PC-3 (cell line): Measurements from ENCODE around the gene MRGPRD. TPM values are rescaled to one million over a fixed set of nuclear protein-coding genes. Genes with fewer than 3 reads are reported as not detected.

Experiments
- ATAC-seq: fragments of 200-7000 bp; cut with Tn5 transposase; 2 replicates; pipeline ENCODE4 v1.9.1; 2020; ENCODE audit warnings: mild to moderate bottlenecking, moderate library complexity
- BruUV-seq: library from RNA; stranded (reverse); fragments of 400-500 nt; replicated peaks from 2 replicates; lab custom pipeline; 2021; lab: Mats Ljungman, UMichigan
- CTCF ChIA-PET: fragments of 300-600 bp; sonication (Branson Sonifier 250); formaldehyde crosslinking; loops from one replicate; lab custom pipeline; 2022; ENCODE audit warnings: antibody characterized with exemption; lab: Charles Lee
- POLR2A ChIA-PET: fragments of 300-600 bp; sonication (Branson Sonifier 250); formaldehyde crosslinking; loops from one replicate; lab custom pipeline; 2022; ENCODE audit warnings: antibody characterized with exemption; ENCODE audit not compliant: unreplicated experiment; lab: Charles Lee
- DNase-seq: peaks from one replicate; pipeline ENCODE4 v3.0.0-alpha.2; 2015
- H2AFZ ChIP-seq: fragments of 300-600 bp; sonication (generic); 2 replicates; pipeline ENCODE4 v1.6.0; 2016; ENCODE audit warnings: antibody characterized with exemption, low read length
- H3F3A ChIP-seq: fragments of 300-600 bp; sonication (generic); one replicate; pipeline ENCODE4 v1.6.0; 2017; ENCODE audit warnings: antibody characterized with exemption, low read length, control low read depth, mild to moderate bottlenecking; ENCODE audit not compliant: unreplicated experiment
- H3K27ac ChIP-seq: fragments of 300-600 bp; sonication (generic); 2 replicates; pipeline ENCODE4 v1.5.1; 2016; ENCODE audit warnings: mild to moderate bottlenecking, low read length
- H3K27me3 ChIP-seq: fragments of 300-600 bp; sonication (generic); 2 replicates; pipeline ENCODE4 v1.6.1; 2016; ENCODE audit warnings: low read length, mixed read lengths
- H3K36me3 ChIP-seq: fragments of 300-600 bp; sonication (generic); 2 replicates; pipeline ENCODE4 v1.6.1; 2016; ENCODE audit warnings: low read depth, mixed run types, low read length, mixed read lengths
- H3K4me1 ChIP-seq: fragments of 300-600 bp; sonication (generic); 2 replicates; pipeline ENCODE4 v1.5.1; 2016; ENCODE audit warnings: low read length; ENCODE audit not compliant: insufficient read depth
- H3K4me2 ChIP-seq: fragments of 300-600 bp; sonication (generic); 2 replicates; pipeline ENCODE4 v1.6.0; 2016; ENCODE audit warnings: low read length
- H3K4me3 ChIP-seq: fragments of 300-600 bp; sonication (generic); 2 replicates; pipeline ENCODE4 v1.5.1; 2016; ENCODE audit warnings: mild to moderate bottlenecking, low read length, mixed read lengths
- H3K79me2 ChIP-seq: fragments of 300-600 bp; sonication (generic); 2 replicates; pipeline ENCODE4 v1.6.1; 2017; ENCODE audit warnings: low read length, mixed read lengths
- H3K9ac ChIP-seq: fragments of 300-600 bp; sonication (generic); 2 replicates; pipeline ENCODE4 v1.6.0; 2016; ENCODE audit warnings: mild to moderate bottlenecking, low read length
- H3K9me2 ChIP-seq: fragments of 300-600 bp; sonication (generic); replicated peaks from 2 replicates; pipeline ENCODE4 v1.6.1; 2016; ENCODE audit warnings: mixed run types, low read length, mixed read lengths
- H3K9me3 ChIP-seq: fragments of 300-600 bp; sonication (generic); 2 replicates; pipeline ENCODE4 v1.6.1; 2016; ENCODE audit warnings: low read length, mixed read lengths
- H4K20me1 ChIP-seq: fragments of 300-600 bp; sonication (generic); 2 replicates; pipeline ENCODE4 v1.6.1; 2016; ENCODE audit warnings: low read length, mixed read lengths
- EZH2 ChIP-seq: fragments of 300-600 bp; sonication (generic); IDR thresholded peaks from one replicate; pipeline ENCODE4 v1.6.1; 2017; ENCODE audit warnings: antibody characterized with exemption, mild to moderate bottlenecking, low read length; ENCODE audit not compliant: unreplicated experiment
- EZH2phosphoT487 ChIP-seq: fragments of 300-600 bp; sonication (generic); IDR thresholded peaks from 2 replicates; pipeline ENCODE4 v1.6.1; 2018; ENCODE audit warnings: mild to moderate bottlenecking, antibody characterized with exemption, low read length, borderline replicate concordance
- intact Hi-C: fragments of 100-400 bp; cut with micrococcal nuclease; formaldehyde crosslinking; loops from 2 replicates; pipeline ENCODE4 v1.9.0; 2023
- total RNA-seq: library from RNA; depleted of rRNA; stranded (reverse); fragments of >200 nt; gene quantifications from 2 replicates; pipeline ENCODE4 v1.2.3, GENCODE V29; 2014
- TF ChIP-seq, protein P1 (sequence below): fragments of 300-600 bp; sonication (generic); conservative IDR thresholded peaks from 2 replicates; pipeline ENCODE4 v1.5.1; 2017; ENCODE audit warnings: antibody characterized with exemption, low read depth, mild to moderate bottlenecking, low read length

The MRGPRD gene
- total RNA-seq, 1 experiment from 2014 or later, result not detected

DNA sequence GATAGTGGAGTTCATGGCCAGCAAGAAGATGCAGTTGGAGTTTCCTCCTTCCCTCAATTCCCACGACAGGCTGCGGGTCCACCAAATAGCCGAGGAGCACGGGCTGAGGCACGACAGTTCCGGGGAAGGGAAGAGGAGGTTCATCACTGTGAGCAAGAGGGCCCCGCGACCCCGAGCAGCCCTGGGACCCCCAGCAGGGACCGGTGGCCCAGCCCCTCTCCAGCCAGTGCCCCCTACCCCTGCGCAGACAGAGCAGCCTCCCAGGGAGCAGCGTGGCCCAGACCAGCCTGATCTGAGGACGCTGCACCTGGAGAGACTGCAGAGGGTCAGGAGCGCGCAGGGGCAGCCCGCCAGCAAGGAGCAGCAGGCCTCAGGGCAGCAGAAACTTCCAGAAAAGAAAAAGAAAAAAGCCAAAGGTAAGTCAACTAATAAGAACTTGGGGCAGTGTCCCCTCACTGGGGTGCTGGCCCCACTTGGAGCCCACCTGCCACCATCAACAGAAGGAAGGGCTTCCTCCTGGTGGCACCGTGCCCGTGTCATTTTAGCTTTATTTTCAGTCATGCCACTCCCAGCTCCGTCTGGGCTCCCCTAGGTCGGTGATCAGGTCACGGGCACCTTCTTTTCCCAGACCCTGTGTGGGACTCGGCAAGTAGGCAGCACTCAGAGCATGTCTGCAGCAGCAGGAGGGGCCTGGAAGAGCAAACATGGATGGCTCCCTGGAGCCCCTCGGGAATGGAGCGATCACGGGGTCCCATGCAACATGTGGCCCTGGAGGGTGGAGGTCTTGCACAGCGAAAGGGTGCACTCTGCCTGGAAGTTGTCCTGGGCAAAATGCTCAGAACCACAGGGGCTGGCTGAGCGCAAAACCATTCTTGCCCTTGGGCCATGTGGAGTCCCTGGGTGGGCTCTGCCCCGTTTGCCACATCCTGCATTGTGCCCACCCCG, 43.8 kb downstream of the MRGPRD start:
- Histone ChIP-seq H3K36me3 (peaks cover 34% of the 10 kb centered on the region; the same call in 1 of the 2 replicates), H3K27ac (no peak overlapping the region), H3K9me2 (no peaks in the 10 kb centered on the region), H3K4me1 (no peaks in the 10 kb centered on the region), H3F3A (no peaks in the 10 kb centered on the region), H3K27me3 (no peaks in the 10 kb centered on the region), H3K79me2 (no peaks in the 10 kb centered on the region), H4K20me1 (no peaks in the 10 kb centered on the region), H2AFZ (no peak overlapping the region), H3K9me3 (no peaks in the 10 kb centered on the region), H3K4me3 (no peak overlapping the region), H3K4me2 (no peak overlapping the region), H3K9ac (no peak overlapping the region)
- ChIA-PET CTCF (no interaction called here), POLR2A (no interaction called here)
- intact Hi-C loops, result no loop called here
- TF ChIP-seq EZH2 (no peak), EZH2phosphoT487 (no peak)
- TF ChIP-seq, protein P1, sequence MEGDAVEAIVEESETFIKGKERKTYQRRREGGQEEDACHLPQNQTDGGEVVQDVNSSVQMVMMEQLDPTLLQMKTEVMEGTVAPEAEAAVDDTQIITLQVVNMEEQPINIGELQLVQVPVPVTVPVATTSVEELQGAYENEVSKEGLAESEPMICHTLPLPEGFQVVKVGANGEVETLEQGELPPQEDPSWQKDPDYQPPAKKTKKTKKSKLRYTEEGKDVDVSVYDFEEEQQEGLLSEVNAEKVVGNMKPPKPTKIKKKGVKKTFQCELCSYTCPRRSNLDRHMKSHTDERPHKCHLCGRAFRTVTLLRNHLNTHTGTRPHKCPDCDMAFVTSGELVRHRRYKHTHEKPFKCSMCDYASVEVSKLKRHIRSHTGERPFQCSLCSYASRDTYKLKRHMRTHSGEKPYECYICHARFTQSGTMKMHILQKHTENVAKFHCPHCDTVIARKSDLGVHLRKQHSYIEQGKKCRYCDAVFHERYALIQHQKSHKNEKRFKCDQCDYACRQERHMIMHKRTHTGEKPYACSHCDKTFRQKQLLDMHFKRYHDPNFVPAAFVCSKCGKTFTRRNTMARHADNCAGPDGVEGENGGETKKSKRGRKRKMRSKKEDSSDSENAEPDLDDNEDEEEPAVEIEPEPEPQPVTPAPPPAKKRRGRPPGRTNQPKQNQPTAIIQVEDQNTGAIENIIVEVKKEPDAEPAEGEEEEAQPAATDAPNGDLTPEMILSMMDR, result no peak
- no peak for ATAC-seq
- DNase-seq, result no peak
- no TSS peak for BruUV-seq

DNA sequence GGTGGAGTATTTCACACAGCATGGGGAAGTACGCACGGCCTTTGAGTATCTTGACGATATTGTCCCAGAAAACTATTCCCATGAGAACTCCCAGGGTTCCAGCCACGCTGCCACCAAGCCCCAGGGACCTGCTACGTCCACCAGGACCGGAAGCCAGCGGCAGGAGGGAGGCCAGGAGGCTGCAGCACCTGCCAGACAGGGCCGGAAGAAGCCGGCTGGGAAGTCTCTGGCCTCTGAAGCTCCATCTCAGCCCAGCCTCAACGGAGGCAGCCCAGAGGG, 44.5 kb downstream of the MRGPRD start:
- no peak overlapping the region for H3K4me3 ChIP-seq
- ChIA-PET POLR2A (no interaction called here), CTCF (no interaction called here)
- no TSS peak for BruUV-seq
- H3K27ac ChIP-seq, result no peak overlapping the region
- H3F3A ChIP-seq, result no peaks in the 10 kb centered on the region
- no peak overlapping the region for H3K4me2 ChIP-seq
- no peaks in the 10 kb centered on the region for H3K9me2 ChIP-seq
- no peaks in the 10 kb centered on the region for H3K27me3 ChIP-seq
- no peaks in the 10 kb centered on the region for H3K79me2 ChIP-seq
- peaks cover 34% of the 10 kb centered on the region; the same call in 1 of the 2 replicates for H3K36me3 ChIP-seq
- H3K9ac ChIP-seq, result no peak overlapping the region
- DNase-seq, result no peak
- intact Hi-C loops, result no loop called here
- no peaks in the 10 kb centered on the region for H3K4me1 ChIP-seq
- no peaks in the 10 kb centered on the region for H3K9me3 ChIP-seq
- H2AFZ ChIP-seq, result no peak overlapping the region
- TF ChIP-seq EZH2, result no peak
- TF ChIP-seq, protein P1, result no peak
- TF ChIP-seq EZH2phosphoT487, result no peak
- no peak for ATAC-seq
- no peaks in the 10 kb centered on the region for H4K20me1 ChIP-seq
